HG03095 (cell line): ENCODE data around the gene NSD1.
"Not testable (repeated sequence)": the region's sequence is repeated elsewhere in the genome, so short reads cannot be mapped to it uniquely, and the experiment has no call there.

ENCODE experiments used
- ATAC-seq: cut with Tn5 transposase; IDR thresholded peaks from one replicate; pipeline ENCODE4 v1.9.1; 2021; ENCODE audit warnings: moderate library complexity; ENCODE audit not compliant: unreplicated experiment

The NSD1 gene

DNA sequence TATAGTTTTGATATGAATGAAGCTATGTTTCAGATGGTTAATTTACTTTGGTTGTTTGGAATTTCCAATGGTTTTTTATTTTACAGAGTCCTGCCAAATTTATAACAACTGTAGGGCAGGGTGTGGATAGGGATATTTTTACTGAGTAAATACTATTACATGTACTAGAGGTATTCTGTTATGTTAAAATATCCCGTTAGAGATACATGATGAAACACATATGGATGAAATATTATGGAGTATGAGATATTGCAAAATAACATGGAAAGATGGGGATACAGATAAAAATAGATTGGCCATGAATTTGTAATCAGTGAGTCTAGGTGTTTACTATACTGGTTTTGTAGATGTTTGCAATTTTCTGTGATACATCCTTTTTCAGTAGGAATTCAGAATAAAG lies 93.3 kb downstream of the NSD1 start:
- ATAC-seq: no peak

- no peak for ATAC-seq
Observed at GRCh38 chr5:177228751-177229150, 95.2 kb downstream of the NSD1 start.

DNA sequence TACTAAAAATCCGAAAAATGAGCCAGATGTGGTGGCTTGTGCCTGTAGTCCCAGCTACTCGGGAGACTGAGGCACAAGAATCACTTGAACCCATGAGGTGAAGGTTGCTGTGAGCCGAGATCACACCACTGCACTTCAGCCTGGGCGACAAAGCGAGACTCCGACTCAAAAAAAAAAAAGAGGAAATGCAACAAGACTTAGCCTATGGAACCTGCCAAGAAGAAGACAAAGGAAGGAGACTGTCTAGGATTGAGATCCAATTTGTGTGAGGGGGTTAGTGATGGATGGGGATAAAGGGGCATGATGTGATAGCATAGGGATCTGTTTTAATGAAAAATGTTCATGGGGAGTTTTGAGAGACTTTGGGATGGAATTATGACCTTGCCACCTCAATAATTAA lies 97.1 kb downstream of the NSD1 start:
- ATAC-seq: no peak

GRCh38 chr5:177231479-177232250 lies 98.1 kb downstream of the NSD1 start:
- no peak for ATAC-seq

- ATAC-seq: no peak
Observed at GRCh38 chr5:177232358-177232757, 98.8 kb downstream of the NSD1 start.

DNA sequence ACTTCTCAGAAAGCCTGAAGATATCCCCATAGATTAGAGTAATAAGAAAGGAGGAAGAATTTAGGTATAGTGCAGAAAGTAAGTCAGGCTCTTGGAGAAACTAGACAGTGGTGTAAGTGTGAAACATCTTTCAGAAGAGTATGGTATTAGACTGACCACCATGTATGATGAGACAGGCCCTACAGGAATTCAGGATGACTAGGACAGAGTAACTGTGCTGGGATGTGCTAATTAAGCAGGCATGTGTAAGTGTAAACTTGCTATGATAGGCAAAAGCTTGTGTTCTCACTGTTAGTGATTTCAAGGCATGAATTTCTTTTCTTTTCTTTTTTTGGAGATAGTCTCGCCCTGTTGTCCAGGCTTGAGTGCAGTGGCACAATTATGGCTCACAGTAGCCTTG lies 99.2 kb downstream of the NSD1 start:
- no peak for ATAC-seq

DNA sequence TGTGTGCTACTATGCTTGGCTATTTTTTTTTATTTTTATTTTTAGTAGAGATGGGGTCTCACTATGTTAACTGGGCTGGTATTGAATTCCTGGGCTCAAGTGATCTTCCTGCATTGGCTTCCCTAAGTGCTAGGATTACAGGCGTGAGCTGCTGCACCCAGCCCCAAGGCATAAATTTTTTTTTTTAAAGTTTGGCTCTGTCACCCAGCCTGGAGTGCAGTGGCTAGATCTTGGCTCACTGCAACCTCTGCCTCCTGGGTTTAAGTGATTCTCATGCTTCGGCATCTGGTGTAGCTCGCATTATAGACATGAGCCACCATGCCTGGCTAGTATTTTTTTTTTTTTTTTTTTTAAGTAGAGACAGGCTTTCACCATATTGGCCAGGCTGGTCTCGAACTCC lies 99.6 kb downstream of the NSD1 start:
- ATAC-seq: no peak

DNA sequence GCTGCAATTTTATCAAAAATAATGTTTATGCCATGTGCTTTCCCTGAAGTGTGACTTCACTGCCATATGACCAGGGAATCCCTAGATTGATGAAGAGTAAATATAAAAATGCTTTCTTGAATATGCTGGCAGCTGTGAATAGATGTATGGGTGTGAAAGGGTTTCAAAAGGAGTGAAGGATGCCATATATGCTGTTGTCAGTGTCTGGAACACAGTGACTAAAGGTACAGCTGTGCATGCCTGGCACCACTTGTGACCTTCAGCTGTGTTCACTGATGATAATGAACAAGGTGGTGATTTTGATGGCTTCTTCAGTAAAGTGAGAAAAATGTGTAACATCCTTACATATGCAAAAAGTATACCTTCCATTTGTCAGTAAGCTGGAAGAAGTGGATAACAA lies 100.2 kb downstream of the NSD1 start:
- ATAC-seq: no peak

- no peak for ATAC-seq
Observed at GRCh38 chr5:177234841-177235240, 101.3 kb downstream of the NSD1 start.

DNA sequence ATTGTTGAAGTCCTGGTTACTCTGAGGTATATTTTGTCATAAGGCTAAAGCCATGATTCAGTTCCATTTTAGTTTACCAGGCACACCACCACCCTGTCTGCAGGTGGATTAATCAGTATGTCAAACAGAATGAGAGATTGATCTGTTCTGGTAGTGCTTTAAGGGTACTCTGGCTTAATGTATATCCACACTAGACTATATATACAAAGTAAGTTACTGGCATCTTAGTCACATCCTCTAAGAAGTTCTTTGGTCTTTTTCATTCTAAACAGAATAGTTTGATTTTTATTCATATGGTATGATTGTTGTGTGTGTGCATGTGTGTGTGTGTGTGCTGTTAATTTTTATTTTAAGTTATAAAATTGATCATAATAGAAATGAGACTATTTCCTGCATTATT lies 108.2 kb downstream of the NSD1 start:
- ATAC-seq: no peak

- ATAC-seq: no peak
Observed at GRCh38 chr5:177242304-177242703, 108.7 kb downstream of the NSD1 start.

GRCh38 chr5:177249761-177250537 lies 116.4 kb downstream of the NSD1 start:
- no peak for ATAC-seq

- no peak for ATAC-seq
Observed at GRCh38 chr5:177253252-177253651, 119.7 kb downstream of the NSD1 start.

DNA sequence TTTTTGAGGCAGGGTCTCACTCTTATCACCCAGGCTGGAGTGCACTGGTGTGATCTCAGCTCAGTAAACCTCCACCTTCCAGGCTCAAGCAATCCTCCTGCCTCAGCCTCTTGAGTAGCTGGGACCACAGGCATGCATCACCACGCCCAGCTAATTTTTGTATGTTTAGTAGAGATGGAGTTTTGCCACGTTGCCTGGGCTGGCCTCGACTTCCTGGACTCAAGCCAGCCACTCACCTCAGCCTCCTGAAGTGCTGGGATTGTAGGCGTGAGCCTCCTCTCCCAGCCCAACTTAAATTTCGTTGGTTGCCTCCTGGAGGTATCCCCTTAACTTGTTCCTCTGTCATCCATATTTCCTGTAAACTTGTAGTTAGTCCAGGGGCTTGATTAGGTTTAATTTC lies 122.7 kb downstream of the NSD1 start:
- no peak for ATAC-seq

DNA sequence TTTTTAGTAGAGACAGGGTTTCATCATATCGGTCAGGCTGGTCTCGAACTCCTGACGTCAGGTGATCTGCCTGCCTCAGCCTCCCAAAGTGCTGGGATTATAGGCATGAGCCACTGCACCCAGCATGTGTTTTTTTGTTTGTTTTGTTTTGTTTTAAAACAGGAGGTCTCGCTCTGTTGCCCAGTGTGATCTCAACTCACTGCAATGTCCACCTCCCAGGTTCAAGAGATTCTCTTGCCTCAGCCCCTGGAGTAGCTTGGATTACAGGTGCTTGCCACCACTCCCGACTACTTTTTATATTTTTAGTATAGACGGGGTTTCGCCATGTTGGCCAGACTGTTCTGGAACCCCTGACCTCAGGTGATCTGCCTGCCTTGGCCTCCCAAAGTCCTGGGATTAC lies 125.1 kb downstream of the NSD1 start:
- ATAC-seq: not testable (repeated sequence)

DNA sequence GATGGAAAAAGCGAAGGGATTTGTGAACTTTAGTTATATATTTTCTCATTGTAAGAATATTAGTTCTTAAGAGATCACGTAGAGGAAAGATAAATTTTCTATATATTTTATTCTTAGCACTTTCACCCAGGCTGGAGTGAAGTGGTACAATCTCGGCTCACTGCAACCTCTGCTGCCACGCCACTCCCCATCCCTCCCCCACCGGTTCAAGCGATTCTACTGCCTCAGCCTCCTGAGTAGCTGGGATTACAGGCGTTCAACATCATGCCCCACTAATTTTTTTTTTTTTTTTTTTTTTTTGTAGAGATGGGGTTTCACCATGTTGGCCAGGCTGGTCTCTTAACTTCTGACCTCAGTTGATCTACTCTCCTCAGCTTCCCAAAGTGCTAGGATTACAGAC lies 127.4 kb downstream of the NSD1 start:
- ATAC-seq: no peak

GRCh38 chr5:177261510-177261909 lies 127.9 kb downstream of the NSD1 start:
- no peak for ATAC-seq

GRCh38 chr5:177264178-177264577 lies 130.6 kb downstream of the NSD1 start:
- ATAC-seq: no peak

GRCh38 chr5:177265395-177265794 lies 131.8 kb downstream of the NSD1 start:
- no peak for ATAC-seq

DNA sequence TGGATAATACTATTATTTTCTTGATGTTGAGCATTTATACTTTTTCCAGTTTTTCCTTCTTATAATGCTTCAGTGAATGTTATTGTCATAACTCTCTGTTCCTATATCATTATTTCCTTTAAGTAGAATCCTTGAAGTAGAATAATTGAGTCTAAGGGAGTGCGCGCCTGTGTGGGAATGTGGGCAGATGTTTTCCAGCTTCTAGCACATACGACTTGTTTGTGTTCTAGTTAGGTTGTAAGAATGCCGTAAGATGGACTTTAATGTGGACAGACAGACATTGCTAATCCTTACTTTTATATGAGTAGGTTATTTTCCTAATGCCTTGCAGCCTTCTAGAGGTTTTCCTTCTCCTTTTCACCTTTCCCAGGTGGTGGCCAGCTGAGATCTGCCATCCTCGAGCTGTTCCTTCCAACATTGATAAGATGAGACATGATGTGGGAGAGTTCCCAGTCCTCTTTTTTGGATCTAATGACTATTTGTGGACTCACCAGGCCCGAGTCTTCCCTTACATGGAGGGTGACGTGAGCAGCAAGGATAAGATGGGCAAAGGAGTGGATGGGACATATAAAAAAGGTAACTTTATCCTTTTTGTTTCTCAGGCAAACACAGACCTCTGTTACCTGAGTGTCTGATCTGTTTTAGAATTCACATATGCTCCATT lies 135.8 kb downstream of the NSD1 start:
- no peak for ATAC-seq

DNA sequence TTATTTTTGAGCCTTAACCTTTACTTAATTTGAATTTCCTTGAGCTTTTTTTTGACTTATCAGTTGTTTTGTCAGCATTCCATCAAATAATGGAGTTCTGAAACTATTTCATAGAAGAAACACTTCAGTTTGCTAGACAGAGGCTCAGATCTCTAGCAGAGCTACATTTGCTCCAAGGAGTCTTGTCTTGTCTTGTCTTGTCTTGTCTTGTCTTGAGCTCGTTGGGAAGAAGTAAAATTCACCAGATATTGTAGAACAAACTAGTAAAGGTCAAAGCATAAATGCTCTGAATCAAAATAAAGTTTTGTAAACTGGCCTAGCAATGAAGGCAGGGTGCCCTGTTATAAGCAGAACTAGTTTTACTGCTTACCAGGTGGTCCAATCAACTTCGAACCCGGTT lies 136.4 kb downstream of the NSD1 start:
- no peak for ATAC-seq

- ATAC-seq: no peak
Observed at GRCh38 chr5:177270653-177271052, 137.1 kb downstream of the NSD1 start.
